ENCODE results near the gene DCHS1. TPM values are rescaled to one million over a fixed set of nuclear protein-coding genes. Genes with fewer than 3 reads are reported as not detected.

Gene DCHS1
- total and polyA plus RNA-seq, 2 of the 13 experiments (the other 11 are each of a cell fraction or from before 2014, with no cell fraction given) = under 0.01 to 0.03 TPM

DNA sequence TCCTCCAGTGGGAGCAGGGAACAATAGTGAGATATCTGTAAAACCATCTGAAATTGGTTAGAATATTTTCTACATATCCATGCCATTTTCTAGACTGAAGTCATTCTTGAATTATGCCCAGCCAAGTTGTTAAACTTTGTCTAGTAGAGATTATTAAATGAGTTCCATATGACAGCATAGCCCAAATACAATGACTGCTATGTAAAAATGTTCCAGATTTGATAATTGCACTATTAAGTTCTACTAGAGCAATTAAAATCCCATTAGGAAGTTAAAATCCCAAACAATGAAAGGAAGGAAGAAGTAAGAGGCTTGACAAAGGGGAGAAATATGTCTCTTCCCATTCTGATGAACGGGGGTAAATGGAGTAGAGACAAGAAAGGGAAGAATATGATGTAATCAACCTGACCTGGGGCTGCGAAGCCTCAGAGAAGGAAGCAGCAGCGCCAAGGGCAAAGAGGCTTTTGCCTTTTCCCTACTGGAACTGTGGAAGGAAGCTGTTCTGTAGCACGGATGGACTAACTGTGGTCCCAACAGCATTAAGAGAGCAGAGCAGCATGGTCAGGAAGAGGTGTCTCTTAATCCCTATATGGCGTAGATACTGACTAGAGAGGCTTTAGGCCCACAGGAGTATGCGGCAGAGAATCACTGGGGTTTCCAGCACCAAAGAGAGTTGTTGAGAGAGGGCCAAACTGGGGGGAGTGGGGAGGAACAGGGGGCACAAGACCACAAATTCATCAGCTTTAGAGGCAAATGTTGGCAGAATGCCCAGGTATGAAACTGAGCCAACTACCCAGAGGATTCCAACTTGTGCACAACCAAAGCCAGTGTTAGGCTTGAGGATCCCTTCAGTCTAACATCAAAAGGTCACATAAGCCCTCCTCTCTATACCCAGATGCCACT lies 78.9 kb downstream of the DCHS1 start:
- ChIA-PET CTCF (ENCODE audit: low intra/inter-chr PET ratio, low total read pairs) (no interaction called here), POLR2A (no interaction called here)
- no peak overlapping the region for H2AFZ ChIP-seq (ENCODE audit: low read length)
- no peak overlapping the region for H3K27ac ChIP-seq (ENCODE audit: extremely low read length, insufficient read depth, low read length)
- no peak overlapping the region for H3K4me3 ChIP-seq (replicated peaks in 1 of 3; ENCODE audit: insufficient read depth in 1 of 3, low read depth in 2 of 3, low read length in 3 of 3)
- intact Hi-C loops (cut with micrococcal nuclease; ENCODE audit: unreplicated experiment) (no loop called here), in situ Hi-C loops (cut with HindIII; ENCODE audit: extremely low pct_ligation_motif_present, low pct_unique_long_range_greater_than_20kb) (no loop called here)
- no peak overlapping the region for H3K9ac ChIP-seq (ENCODE audit: insufficient read depth, low read depth, low read length)
- no peaks in the 10 kb centered on the region for H3K4me1 ChIP-seq (ENCODE audit: insufficient read depth, low read length)
- DNase-seq (ENCODE audit: low spot score) = no peak
- no peaks in the 10 kb centered on the region for H4K20me1 ChIP-seq (ENCODE audit: insufficient read depth, low read length)
- no peaks in the 10 kb centered on the region for H3K79me2 ChIP-seq (ENCODE audit: insufficient read depth, low read length)
- no peak overlapping the region for H3K4me2 ChIP-seq (ENCODE audit: low read depth, low read length)
- no peaks in the 10 kb centered on the region for H3K36me3 ChIP-seq (replicated peaks in 1 of 2; ENCODE audit: control insufficient read depth in 1 of 2, insufficient read depth in 2 of 2, low read length in 2 of 2)
- no peak for FAIRE-seq
- no peaks in the 10 kb centered on the region for H3K9me3 ChIP-seq (ENCODE audit: low read length)
- BruUV-seq (replicated peaks) = no TSS peak
- H3K27me3 ChIP-seq (ENCODE audit: control insufficient read depth in 1 of 2, insufficient read depth in 2 of 2, low read length in 2 of 2) = no peaks in the 10 kb centered on the region
- TF ChIP-seq SRSF9 (IDR thresholded peaks at IDR 0.05; ENCODE audit: borderline replicate concordance, insufficient read depth, low read depth, low read length, poor library complexity, severe bottlenecking) (no peak), SIX4 (CRISPR knock-in tag; IDR thresholded peaks at IDR 0.05) (no peak), ZNF383 (CRISPR knock-in tag; IDR thresholded peaks at IDR 0.05; ENCODE audit: borderline replicate concordance) (no peak), ZMYM4 (CRISPR knock-in tag; IDR thresholded peaks at IDR 0.05) (no peak)
- TF ChIP-seq, protein P1, sequence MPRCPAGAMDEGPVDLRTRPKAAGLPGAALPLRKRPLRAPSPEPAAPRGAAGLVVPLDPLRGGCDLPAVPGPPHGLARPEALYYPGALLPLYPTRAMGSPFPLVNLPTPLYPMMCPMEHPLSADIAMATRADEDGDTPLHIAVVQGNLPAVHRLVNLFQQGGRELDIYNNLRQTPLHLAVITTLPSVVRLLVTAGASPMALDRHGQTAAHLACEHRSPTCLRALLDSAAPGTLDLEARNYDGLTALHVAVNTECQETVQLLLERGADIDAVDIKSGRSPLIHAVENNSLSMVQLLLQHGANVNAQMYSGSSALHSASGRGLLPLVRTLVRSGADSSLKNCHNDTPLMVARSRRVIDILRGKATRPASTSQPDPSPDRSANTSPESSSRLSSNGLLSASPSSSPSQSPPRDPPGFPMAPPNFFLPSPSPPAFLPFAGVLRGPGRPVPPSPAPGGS (CRISPR knock-in tag; IDR thresholded peaks at IDR 0.05) = no peak
- TF ChIP-seq, protein P2, sequence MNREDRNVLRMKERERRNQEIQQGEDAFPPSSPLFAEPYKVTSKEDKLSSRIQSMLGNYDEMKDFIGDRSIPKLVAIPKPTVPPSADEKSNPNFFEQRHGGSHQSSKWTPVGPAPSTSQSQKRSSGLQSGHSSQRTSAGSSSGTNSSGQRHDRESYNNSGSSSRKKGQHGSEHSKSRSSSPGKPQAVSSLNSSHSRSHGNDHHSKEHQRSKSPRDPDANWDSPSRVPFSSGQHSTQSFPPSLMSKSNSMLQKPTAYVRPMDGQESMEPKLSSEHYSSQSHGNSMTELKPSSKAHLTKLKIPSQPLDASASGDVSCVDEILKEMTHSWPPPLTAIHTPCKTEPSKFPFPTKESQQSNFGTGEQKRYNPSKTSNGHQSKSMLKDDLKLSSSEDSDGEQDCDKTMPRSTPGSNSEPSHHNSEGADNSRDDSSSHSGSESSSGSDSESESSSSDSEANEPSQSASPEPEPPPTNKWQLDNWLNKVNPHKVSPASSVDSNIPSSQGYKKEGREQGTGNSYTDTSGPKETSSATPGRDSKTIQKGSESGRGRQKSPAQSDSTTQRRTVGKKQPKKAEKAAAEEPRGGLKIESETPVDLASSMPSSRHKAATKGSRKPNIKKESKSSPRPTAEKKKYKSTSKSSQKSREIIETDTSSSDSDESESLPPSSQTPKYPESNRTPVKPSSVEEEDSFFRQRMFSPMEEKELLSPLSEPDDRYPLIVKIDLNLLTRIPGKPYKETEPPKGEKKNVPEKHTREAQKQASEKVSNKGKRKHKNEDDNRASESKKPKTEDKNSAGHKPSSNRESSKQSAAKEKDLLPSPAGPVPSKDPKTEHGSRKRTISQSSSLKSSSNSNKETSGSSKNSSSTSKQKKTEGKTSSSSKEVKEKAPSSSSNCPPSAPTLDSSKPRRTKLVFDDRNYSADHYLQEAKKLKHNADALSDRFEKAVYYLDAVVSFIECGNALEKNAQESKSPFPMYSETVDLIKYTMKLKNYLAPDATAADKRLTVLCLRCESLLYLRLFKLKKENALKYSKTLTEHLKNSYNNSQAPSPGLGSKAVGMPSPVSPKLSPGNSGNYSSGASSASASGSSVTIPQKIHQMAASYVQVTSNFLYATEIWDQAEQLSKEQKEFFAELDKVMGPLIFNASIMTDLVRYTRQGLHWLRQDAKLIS (CRISPR knock-in tag; IDR thresholded peaks at IDR 0.05) = no peak
- WGBS (ENCODE audit: low lambda C conversion rate) = 98% methylated on average over 5 of the region's 6 CpGs
- ATAC-seq = no peak
